Stimulated activated CD4-positive, alpha-beta T cell treated with anti-CD3 and anti-CD28 coated beads, Interleukin-2, amount 100 ng/mL, for 24 hours (primary cell): ENCODE data around the gene C12orf57.

Source experiments
- DNase-seq, 2 donors: peaks; one replicate each; pipeline ENCODE4 v3.0.0-alpha.2; 2020

Gene C12orf57

DNA sequence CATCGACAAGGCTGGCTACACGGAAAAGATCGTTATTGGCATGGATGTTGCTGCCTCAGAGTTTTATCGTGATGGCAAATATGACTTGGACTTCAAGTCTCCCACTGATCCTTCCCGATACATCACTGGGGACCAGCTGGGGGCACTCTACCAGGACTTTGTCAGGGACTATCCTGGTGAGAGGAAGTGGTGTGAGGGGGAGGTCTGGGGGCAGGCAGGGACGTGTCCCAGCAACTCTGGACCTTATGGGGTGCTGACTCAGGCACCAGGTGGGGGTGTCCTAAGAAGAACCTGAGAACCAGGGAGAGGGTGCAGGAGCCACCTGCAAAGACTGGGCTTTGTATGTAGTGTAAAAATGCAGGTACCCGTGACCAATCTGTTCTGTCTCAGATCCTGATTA is 24.2 kb upstream of the C12orf57 start:
- DNase-seq: no peak

DNA sequence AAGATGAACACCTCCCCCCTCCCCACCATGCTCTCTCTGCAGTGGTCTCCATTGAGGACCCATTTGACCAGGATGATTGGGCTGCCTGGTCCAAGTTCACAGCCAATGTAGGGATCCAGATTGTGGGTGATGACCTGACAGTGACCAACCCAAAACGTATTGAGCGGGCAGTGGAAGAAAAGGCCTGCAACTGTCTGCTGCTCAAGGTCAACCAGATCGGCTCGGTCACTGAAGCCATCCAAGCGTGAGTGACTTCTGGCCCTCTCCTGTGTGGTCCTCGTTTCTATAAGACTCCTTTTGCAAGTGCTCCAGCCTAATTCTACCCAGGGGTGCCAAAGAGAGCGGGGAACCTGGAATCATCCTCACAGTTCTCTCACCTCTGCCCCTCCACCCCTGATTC is 22.3 kb upstream of the C12orf57 start:
- DNase-seq: no peak

- no peak for DNase-seq
Measured at GRCh38 chr12:6921996-6922946, 21.6 kb upstream of the C12orf57 start.

DNA sequence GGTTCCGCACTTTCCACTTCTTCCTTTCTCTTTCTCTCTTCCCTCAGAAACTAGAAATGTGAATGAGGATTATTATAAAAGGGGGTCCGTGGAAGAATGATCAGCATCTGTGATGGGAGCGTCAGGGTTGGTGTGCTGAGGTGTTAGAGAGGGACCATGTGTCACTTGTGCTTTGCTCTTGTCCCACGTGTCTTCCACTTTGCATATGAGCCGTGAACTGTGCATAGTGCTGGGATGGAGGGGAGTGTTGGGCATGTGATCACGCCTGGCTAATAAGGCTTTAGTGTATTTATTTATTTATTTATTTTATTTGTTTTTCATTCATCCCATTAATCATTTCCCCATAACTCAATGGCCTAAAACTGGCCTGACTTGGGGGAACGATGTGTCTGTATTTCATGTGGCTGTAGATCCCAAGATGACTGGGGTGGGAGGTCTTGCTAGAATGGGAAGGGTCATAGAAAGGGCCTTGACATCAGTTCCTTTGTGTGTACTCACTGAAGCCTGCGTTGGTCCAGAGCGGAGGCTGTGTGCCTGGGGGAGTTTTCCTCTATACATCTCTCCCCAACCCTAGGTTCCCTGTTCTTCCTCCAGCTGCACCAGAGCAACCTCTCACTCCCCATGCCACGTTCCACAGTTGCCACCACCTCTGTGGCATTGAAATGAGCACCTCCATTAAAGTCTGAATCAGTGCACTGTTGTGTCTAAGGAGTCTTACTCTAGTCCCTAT is 20.7 kb upstream of the C12orf57 start:
- no peak for DNase-seq

DNA sequence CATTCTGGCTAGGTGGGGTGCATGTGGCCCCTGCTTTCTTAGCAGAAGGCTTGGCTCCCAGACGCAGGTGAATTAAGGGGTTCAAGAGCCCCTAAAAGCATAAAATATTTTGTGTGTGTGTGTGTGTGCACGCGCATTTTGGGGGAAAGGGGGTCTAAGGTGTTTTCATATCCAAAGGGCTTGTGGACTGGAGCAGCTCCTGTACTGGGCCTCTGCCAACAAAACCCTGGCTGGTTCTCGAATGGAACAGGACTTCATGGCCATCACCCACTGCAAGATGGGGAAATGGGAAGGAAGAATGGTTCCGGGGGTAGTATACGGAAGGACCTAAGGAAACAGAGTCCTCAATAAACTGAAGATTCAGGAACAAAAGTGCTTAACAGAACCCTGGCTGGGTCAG is 20.0 kb upstream of the C12orf57 start:
- no peak for DNase-seq

DNA sequence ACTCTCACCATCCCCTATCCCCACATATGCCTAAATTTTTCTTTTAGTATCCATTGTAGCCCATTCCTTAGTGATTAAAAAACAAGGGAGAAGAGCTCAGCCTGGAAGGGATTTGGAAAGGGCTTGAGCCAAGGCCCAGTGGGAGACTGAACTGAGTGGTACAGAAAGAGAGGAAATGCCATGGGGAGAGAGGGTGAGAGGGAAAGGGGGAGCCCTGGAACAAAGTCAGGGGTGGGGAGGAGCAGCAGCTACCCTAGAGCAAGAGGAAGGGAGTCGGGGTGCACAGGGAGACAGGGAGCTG is 18.6 kb upstream of the C12orf57 start:
- DNase-seq: no peak

GRCh38 chr12:6925540-6926279 is 18.1 kb upstream of the C12orf57 start:
- DNase-seq: no peak

DNA sequence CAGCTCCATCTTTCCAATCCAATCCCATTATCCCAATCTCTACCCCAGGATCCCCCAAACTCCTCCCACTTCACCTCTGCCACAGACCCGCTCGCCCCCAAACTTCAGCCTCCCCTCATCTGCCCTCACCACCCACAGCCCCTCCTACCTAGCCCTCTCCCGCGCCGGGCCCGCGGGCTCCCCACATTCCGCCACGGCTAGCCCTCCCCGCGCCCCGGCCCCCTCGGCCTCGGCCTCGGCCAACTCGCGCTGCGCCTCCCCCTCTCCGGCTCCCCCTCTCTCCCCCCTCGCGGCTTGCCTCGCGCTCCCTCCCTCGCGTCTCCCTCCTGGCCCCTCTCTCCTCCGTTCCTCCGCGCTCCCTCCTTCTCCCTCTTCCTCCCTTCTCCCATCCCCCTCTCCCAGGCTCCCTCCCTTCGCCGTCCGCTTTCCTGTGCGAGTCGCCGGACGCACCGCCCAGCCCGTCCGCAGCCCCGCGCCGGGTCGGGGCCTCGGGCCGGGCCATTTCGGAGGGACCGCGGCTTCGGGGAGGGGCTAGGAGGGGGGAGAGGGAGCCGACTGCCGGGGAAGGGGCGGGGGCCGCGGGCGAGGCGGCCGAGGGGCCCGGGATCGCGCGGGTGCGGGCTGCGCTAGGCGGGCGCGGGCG is 16.3 kb upstream of the C12orf57 start, which contains the start of gene ATN1:
Gene ATN1 (plus strand): TSS at position 581 of the 643 bp plus-strand sequence. CDS start 6,043 bp downstream, outside the sequence.
- peak; percentile 57 to 62 for DNase-seq

DNA sequence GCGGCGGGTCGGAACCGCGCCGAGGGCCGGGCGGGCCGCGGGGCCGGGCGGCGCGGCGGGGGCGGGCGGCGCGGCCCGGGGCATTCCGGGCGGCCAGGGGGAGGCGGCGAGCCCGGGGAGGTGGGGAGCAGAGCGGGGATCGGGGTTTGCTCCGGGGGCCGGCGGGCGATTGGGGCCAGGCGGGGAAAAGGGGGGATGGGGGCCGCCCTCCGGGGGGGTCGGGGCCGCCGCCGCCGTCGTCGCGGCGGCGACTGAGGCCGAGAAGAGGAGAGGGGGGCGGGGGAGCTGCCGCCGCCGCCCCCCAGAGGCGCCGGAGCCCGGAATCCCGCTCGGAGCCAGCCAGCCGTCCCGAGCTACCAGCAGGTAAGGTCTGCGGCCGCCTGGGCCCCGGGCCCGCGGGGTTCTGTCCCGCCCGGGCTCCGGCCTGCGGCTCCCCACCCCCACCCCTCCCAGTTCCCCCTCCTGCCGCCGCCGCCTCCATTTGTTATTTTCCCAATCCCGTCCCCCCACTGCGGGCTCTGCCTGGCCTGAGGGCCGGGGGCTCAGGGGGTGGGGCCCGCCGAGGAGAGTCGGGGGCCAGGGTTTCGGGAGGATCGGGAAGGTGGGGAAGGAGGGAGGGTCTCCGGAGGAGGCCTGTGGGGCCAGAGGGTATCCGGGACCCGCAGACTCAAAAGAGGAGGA is 15.7 kb upstream of the C12orf57 start:
- no peak for DNase-seq

GRCh38 chr12:6928703-6929407 is 15.0 kb upstream of the C12orf57 start:
- no peak for DNase-seq

DNA sequence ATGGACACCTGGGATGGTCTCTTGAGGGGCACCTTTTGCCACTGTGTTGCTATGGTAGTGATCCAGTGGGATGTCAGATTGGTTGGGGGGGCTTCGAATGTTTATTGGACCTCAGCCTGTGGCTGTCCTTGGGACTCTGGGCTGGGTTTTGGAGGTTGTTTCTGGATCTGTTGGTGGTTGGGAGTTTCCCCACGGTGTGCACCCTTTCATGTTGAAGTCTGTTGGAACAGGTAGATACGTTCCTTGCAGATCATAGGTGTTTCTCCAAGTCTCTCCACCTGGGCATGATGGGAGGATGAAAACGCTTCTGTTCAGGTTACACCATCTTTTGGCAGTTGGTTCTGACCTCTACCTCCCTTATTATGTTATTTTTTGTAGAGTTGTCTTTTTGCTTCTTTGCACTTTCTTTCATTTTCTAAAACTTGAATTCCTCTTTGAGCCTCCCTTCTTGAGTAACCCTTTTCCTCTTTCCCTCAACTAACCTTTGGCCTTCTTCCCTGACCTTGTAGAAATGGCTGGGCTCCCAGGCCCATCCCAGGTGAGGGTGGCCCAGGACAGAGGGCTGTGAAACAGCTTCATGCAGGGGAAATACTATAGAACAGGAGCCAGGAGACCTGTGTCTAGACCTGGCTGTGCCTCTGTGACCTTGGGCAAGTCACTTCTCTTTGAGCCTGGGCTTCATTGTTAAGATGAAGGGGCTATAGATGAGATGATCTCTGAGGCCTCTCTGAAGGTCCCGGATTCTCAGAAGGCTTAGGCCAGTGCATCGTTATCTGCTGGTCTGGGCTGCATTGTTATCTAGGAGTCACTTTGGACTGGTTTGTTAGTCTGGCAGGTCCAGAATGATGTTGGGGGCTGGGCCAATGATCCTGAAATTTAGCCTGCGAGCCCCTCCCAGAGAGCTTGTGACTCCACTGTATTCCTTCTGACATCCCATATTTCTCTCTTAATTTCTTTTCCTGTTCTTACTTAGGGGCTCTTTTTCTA is 14.1 kb upstream of the C12orf57 start:
- DNase-seq: no peak

GRCh38 chr12:6932766-6933165 is 11.1 kb upstream of the C12orf57 start:
- DNase-seq: no peak

DNA sequence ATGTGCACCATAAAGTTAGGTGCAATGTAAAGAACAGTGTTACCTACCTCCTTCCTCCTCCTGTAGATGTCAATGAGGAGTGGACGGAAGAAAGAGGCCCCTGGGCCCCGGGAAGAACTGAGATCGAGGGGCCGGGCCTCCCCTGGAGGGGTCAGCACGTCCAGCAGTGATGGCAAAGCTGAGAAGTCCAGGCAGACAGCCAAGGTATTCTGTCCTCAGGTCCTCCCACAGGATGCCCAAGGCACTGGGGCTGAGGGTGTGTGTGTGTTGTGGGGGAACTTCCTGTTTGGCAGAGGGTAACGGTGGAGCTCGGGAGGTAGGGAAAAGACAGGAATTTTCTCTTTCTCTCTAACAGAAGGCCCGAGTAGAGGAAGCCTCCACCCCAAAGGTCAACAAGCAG is 9.7 kb upstream of the C12orf57 start:
- no peak for DNase-seq

GRCh38 chr12:6935371-6936193 is 8.2 kb upstream of the C12orf57 start:
- DNase-seq: no peak

DNA sequence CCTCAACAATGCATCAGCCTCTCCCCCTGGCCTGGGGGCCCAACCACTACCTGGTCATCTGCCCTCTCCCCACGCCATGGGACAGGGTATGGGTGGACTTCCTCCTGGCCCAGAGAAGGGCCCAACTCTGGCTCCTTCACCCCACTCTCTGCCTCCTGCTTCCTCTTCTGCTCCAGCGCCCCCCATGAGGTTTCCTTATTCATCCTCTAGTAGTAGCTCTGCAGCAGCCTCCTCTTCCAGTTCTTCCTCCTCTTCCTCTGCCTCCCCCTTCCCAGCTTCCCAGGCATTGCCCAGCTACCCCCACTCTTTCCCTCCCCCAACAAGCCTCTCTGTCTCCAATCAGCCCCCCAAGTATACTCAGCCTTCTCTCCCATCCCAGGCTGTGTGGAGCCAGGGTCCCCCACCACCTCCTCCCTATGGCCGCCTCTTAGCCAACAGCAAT is 7.6 kb upstream of the C12orf57 start:
- DNase-seq: no peak

GRCh38 chr12:6936636-6937480 is 7.0 kb upstream of the C12orf57 start:
- peak; percentile 70 to 71 for DNase-seq

DNA sequence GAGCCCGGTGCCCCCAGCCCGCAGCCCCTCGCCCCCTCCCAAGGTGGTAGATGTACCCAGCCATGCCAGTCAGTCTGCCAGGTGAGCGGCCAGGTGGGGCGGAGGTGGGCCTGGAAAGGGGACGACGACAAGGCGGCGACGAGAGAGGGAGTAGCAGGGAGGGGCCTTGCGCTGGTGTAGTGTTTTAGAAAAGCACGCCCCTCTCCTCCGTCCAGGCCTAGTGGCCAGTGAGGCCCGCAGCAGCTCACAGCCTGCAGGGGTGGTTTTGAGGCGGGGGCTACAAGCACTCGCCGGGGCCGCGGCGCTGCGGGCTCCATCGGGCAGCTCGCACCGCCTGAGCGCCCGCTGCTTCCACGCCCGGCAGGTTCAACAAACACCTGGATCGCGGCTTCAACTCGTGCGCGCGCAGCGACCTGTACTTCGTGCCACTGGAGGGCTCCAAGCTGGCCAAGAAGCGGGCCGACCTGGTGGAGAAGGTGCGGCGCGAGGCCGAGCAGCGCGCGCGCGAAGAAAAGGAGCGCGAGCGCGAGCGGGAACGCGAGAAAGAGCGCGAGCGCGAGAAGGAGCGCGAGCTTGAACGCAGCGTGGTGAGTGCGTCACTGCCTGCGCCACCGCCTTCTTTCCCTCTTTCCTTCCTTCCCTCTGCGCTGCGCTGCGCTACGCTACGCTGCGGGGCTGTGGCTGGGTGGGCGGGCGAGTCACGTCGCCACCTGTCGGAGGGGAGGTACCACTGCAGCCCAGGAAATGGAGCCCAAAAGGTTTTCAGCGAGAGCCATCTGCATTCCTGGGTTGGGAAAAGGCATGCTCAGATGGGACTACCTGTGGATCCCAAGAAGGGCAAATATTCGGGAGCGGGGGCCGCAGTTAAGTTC is 6.1 kb upstream of the C12orf57 start:
- peak; percentile 91 to 92 for DNase-seq
